Natural killer cell (primary cell): ENCODE results near the gene POM121. TPM values are rescaled to one million over a fixed set of nuclear protein-coding genes. Genes with fewer than 3 reads are reported as not detected.
"Not testable (repeated sequence)": the region's sequence is repeated elsewhere in the genome, so short reads cannot be mapped to it uniquely, and the experiment has no call there.

ENCODE experiments used
- ATAC-seq, 3 donors: fragments of 150-1000 bp in 2 of 3; fragments of 200-7000 bp in 1 of 3; cut with Tn5 transposase; 1 replicate in 1 of 3; 2 replicates in 2 of 3; pipeline ENCODE4 v1.10.0; 2021; ENCODE audit warnings: mild to moderate bottlenecking in 2 of 3, moderate library complexity in 2 of 3
- DNase-seq, 2 donors: peaks; one replicate each; pipeline versions ENCODE4 v3.0.0 to v3.0.0-alpha.2; 2013 to 2021; ENCODE audit warnings: mixed read lengths in 1 of 2
- H3K27ac ChIP-seq: one replicate; pipeline ENCODE4 v1.5.1; 2013; ENCODE audit warnings: mild to moderate bottlenecking, low read length
- H3K27me3 ChIP-seq: one replicate; pipeline ENCODE4 v1.6.1; 2013; ENCODE audit warnings: low read length; ENCODE audit not compliant: control insufficient read depth, insufficient read depth
- H3K36me3 ChIP-seq: one replicate; pipeline ENCODE4 v1.6.1; 2013; ENCODE audit warnings: low read length; ENCODE audit not compliant: control insufficient read depth, insufficient read depth
- H3K4me1 ChIP-seq: one replicate; pipeline ENCODE4 v1.6.1; 2013; ENCODE audit warnings: low read length; ENCODE audit not compliant: control insufficient read depth, insufficient read depth
- H3K4me3 ChIP-seq: one replicate; pipeline ENCODE4 v1.5.1; 2013; ENCODE audit warnings: low read length
- H3K9me3 ChIP-seq: one replicate; pipeline ENCODE4 v1.6.1; 2013; ENCODE audit warnings: low read length; ENCODE audit not compliant: control insufficient read depth, insufficient read depth
- H3K27ac Mint-ChIP-seq, 2 donors: one replicate each; pipeline ENCODE4 v1.8.0; 2022; ENCODE audit warnings: mild to moderate bottlenecking in 2 of 2, mixed read lengths in 2 of 2, moderate library complexity in 1 of 2
- H3K27me3 Mint-ChIP-seq, 2 donors: one replicate each; pipeline ENCODE4 v1.8.0; 2022; ENCODE audit warnings: low read depth in 2 of 2, mixed read lengths in 2 of 2
- H3K36me3 Mint-ChIP-seq: one replicate; pipeline ENCODE4 v1.8.0; 2022; ENCODE audit warnings: mixed read lengths
- H3K4me1 Mint-ChIP-seq, 2 donors: one replicate each; pipeline ENCODE4 v1.8.0; 2022; ENCODE audit warnings: mixed read lengths in 2 of 2
- H3K4me3 Mint-ChIP-seq: one replicate; pipeline ENCODE4 v1.8.0; 2022; ENCODE audit warnings: mild to moderate bottlenecking, moderate library complexity, mixed read lengths
- H3K9me3 Mint-ChIP-seq, 2 donors: one replicate each; pipeline ENCODE4 v1.8.0; 2022; ENCODE audit warnings: mixed read lengths in 2 of 2
- CTCF ChIP-seq: fragments of 200-600 bp; IDR thresholded peaks from one replicate; pipeline ENCODE4 v1.8.0; 2022; ENCODE audit warnings: antibody characterized with exemption
- WGBS: methylation state at CpG from one replicate; pipeline ENCODE4 v1.1.7; 2013; ENCODE audit warnings: missing lambda C conversion rate; ENCODE audit not compliant: insufficient coverage; 5-methylcytosine and 5-hydroxymethylcytosine counted together
- intact Hi-C: fragments of 100-400 bp; cut with micrococcal nuclease; formaldehyde crosslinking; loops from one replicate; pipeline ENCODE4 v1.14.2; 2022
- total RNA-seq, 4 donors: library from RNA; stranded (reverse); fragments of 120-200 nt in 1 of 4; gene quantifications; one replicate each; pipeline versions ENCODE4 v1.2.3 to v1.2.4, GENCODE V29; 2013 to 2022

POM121 gene
- total RNA-seq, 3 donors from 2014 or later (not counting 1 experiment from before 2014, with no cell fraction given) = 80.9 to 103 (median 82.6) TPM

- ATAC-seq (no peak), DNase-seq (no peak)
- Mint-ChIP-seq H3K27me3 (no peaks in the 10 kb centered on the region), H3K9me3 (no peaks in the 10 kb centered on the region), H3K4me3 (peak overlapping the region; percentile 94), H3K4me1 (peaks cover 29 to 42% of the 10 kb centered on the region in 2 donors), H3K27ac (peak overlapping the region; percentile 99), H3K36me3 (peaks cover 19% of the 10 kb centered on the region)
- Histone ChIP-seq H3K9me3 (no peaks in the 10 kb centered on the region), H3K36me3 (peaks cover 28% of the 10 kb centered on the region), H3K27ac (peak overlapping the region; percentile 89), H3K4me1 (peaks cover 15% of the 10 kb centered on the region), H3K27me3 (no peaks in the 10 kb centered on the region), H3K4me3 (peak overlapping the region; percentile 71)
- WGBS = 2% methylated on average over 33 of the region's 35 CpGs
- no peak for TF ChIP-seq CTCF
- intact Hi-C loops = loop anchor here (10.0 kb wide), 1 partner anchor 101 kb away; the partner anchor contains the start of gene TYW1B
Measured at GRCh38 chr7:72925546-72926120, 738 bp downstream of the POM121 start.

GRCh38 chr7:72927791-72928190 is 2.9 kb downstream of the POM121 start:
- not testable (repeated sequence) for DNase-seq, H3K4me3 ChIP-seq, H3K4me3 Mint-ChIP-seq, ATAC-seq, H3K9me3 ChIP-seq, H3K9me3 Mint-ChIP-seq, H3K27me3 Mint-ChIP-seq, H3K27me3 ChIP-seq, H3K27ac ChIP-seq
- Histone ChIP-seq H3K4me1 (peaks cover 15% of the 10 kb centered on the region), H3K36me3 (peaks cover 36% of the 10 kb centered on the region)
- intact Hi-C loops = loop anchor here (10.0 kb wide), 1 partner anchor 103 kb away; the partner anchor contains the start of gene TYW1B
- Mint-ChIP-seq H3K4me1 (peaks cover 29 to 42% of the 10 kb centered on the region in 2 donors), H3K36me3 (peaks cover 21% of the 10 kb centered on the region), H3K27ac (peak overlapping the region in 1 of 2 donors; percentile 99)
- WGBS = 95% methylated on average over 6 of the region's 6 CpGs

DNA sequence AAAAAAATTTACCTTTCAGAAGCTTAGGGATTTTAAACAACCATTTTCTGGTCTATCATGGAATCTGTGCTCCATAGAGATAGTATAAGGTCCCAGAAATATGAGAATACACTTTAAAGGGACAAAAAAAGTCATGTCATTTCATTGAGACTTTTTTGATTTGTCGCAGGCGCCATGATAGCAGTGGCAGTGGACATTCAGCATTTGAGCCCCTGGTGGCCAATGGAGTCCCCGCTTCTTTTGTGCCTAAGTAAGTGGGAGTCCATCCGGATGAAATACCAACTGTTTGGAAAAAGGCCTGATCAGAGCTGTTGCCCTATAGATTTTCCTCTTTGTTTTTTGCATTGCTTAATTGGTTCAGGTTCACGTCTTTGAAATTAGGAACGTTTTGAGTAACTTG is 3.3 kb downstream of the POM121 start:
- WGBS = 96% methylated on average over 5 of the region's 6 CpGs
- DNase-seq, ATAC-seq, H3K27me3 ChIP-seq, H3K9me3 Mint-ChIP-seq, H3K27ac ChIP-seq, H3K9me3 ChIP-seq, H3K4me3 Mint-ChIP-seq, H3K27me3 Mint-ChIP-seq, H3K4me3 ChIP-seq: not testable (repeated sequence)
- peaks cover 29 to 39% of the 10 kb centered on the region in 2 donors for H3K4me1 Mint-ChIP-seq
- Histone ChIP-seq H3K36me3 (peaks cover 36% of the 10 kb centered on the region), H3K4me1 (peaks cover 15% of the 10 kb centered on the region)
- peak overlapping the region; percentile 26 to 81 for H3K27ac Mint-ChIP-seq
- peaks cover 21% of the 10 kb centered on the region for H3K36me3 Mint-ChIP-seq
- intact Hi-C loops = loop anchor here (10.0 kb wide), 1 partner anchor 103 kb away; the partner anchor contains the start of gene TYW1B

- H3K27ac ChIP-seq, intact Hi-C loops, H3K36me3 Mint-ChIP-seq, H3K9me3 Mint-ChIP-seq, H3K27me3 Mint-ChIP-seq, H3K9me3 ChIP-seq, H3K4me3 ChIP-seq, H3K27me3 ChIP-seq: not testable (repeated sequence)
- peaks cover 29 to 45% of the 10 kb centered on the region in 2 donors for H3K4me1 Mint-ChIP-seq
- peak; percentile 39 to 52 for DNase-seq
- H3K36me3 ChIP-seq = peaks cover 10% of the 10 kb centered on the region
- ATAC-seq = peak; percentile 66 to 75 (median 75)
- H3K27ac Mint-ChIP-seq = peak overlapping the region; percentile 80 to 85
- H3K4me3 Mint-ChIP-seq = peak overlapping the region; percentile 77
- WGBS = 61% methylated on average over 2 of the region's 20 CpGs
- H3K4me1 ChIP-seq = peaks cover 32% of the 10 kb centered on the region
Measured at GRCh38 chr7:72942022-72942705, 17.3 kb downstream of the POM121 start.

DNA sequence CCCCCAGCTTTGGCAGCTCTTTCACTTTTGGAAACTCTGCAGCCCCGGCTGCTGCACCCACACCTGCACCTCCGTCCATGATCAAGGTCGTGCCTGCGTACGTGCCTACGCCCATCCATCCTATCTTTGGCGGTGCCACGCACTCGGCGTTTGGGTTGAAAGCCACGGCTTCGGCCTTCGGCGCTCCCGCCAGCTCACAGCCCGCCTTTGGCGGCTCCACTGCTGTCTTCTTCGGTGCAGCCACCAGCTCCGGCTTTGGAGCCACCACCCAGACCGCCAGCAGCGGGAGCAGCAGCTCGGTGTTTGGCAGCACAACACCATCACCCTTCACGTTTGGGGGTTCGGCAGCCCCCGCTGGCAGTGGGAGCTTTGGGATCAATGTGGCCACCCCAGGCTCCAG is 18.1 kb downstream of the POM121 start:
- intact Hi-C loops, H3K36me3 Mint-ChIP-seq, H3K9me3 ChIP-seq, H3K9me3 Mint-ChIP-seq, DNase-seq, H3K27me3 Mint-ChIP-seq, H3K27me3 ChIP-seq, H3K4me3 ChIP-seq, H3K27ac ChIP-seq: not testable (repeated sequence)
- Mint-ChIP-seq H3K27ac (peak overlapping the region in 1 of 2 donors; percentile 85), H3K4me1 (peaks cover 23 to 37% of the 10 kb centered on the region in 2 donors), H3K4me3 (peak overlapping the region; percentile 52)
- peak in 1 of 3 donors; percentile 2 for ATAC-seq
- 94% methylated on average over 24 of the region's 25 CpGs for WGBS
- Histone ChIP-seq H3K36me3 (peaks cover 10% of the 10 kb centered on the region), H3K4me1 (peaks cover 32% of the 10 kb centered on the region)

GRCh38 chr7:72944937-72945336 is 20.0 kb downstream of the POM121 start:
- H3K27me3 ChIP-seq, H3K27me3 Mint-ChIP-seq, ATAC-seq, H3K4me3 ChIP-seq, H3K9me3 Mint-ChIP-seq, H3K27ac ChIP-seq, intact Hi-C loops, H3K9me3 ChIP-seq, H3K36me3 Mint-ChIP-seq, H3K27ac Mint-ChIP-seq, DNase-seq, H3K36me3 ChIP-seq, H3K4me3 Mint-ChIP-seq: not testable (repeated sequence)
- H3K4me1 Mint-ChIP-seq = peaks cover 8 to 24% of the 10 kb centered on the region in 2 donors
- peaks cover 19% of the 10 kb centered on the region for H3K4me1 ChIP-seq
- 90% methylated on average over 7 of the region's 15 CpGs for WGBS

- intact Hi-C loops, ATAC-seq, H3K27ac Mint-ChIP-seq, H3K9me3 Mint-ChIP-seq, H3K36me3 ChIP-seq, DNase-seq, H3K4me3 Mint-ChIP-seq, H3K27ac ChIP-seq, H3K27me3 Mint-ChIP-seq, H3K27me3 ChIP-seq, H3K4me3 ChIP-seq, H3K36me3 Mint-ChIP-seq, H3K9me3 ChIP-seq: not testable (repeated sequence)
- peaks cover 19% of the 10 kb centered on the region for H3K4me1 ChIP-seq
- WGBS = 93% methylated on average over 5 of the region's 9 CpGs
- peaks cover 8 to 24% of the 10 kb centered on the region in 2 donors for H3K4me1 Mint-ChIP-seq
Measured at GRCh38 chr7:72945597-72945996, 20.7 kb downstream of the POM121 start.
